HCEC 1CT (cell line): Measurements from ENCODE around the gene RABL2A.
"Not testable (repeated sequence)": the region's sequence is repeated elsewhere in the genome, so short reads cannot be mapped to it uniquely, and the experiment has no call there.

Experiments
- DNase-seq: peaks from one replicate; pipeline ENCODE4 v3.0.0-alpha.2; 2017

The RABL2A gene

DNA sequence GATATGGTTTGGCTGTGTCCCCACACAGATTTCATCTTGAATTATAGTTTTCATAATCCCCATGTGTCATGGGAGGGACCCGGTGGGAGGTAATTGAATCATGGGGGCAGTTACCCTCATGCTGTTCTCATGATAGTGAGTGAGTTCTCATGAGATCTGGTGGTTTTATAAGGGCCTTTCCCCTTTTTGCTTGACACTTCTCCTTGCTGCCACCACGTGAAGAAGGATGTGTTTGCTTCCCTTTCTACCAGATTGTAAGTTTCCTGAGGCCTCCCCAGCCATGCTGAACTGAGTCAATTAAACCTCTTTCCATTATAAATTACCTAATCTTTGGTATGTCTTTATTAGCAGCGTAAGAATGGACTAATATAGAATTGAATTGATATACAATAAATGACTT, 63.8 kb downstream of the RABL2A start:
- not testable (repeated sequence) for DNase-seq
